GM12878 (cell line): ENCODE data around the gene IL18R1. TPM values are rescaled to one million over a fixed set of nuclear protein-coding genes. Genes with fewer than 3 reads are reported as not detected.

Experiments used
- ATAC-seq: fragments of 200-7000 bp; cut with Tn5 transposase; 3 replicates; pipeline ENCODE4 v1.9.1; 2020; ENCODE audit warnings: mild to moderate bottlenecking, moderate library complexity
- BruUV-seq: library from RNA; stranded (reverse); fragments of 400-500 nt; replicated peaks from 2 replicates; lab custom pipeline; 2021; lab: Mats Ljungman, UMichigan
- CTCF ChIA-PET: fragments of 300-600 bp; sonication (Branson Sonifier 250); formaldehyde crosslinking; extraction: SDS; loops from one replicate; lab custom pipeline; 2021; ENCODE audit warnings: inconsistent platforms; lab: Yijun Ruan, JAX
- POLR2A ChIA-PET: fragments of 350-600 bp; formaldehyde crosslinking; extraction: SDS; loops from one replicate; lab custom pipeline; 2021; ENCODE audit warnings: inconsistent platforms; lab: Charles Lee
- RAD21 ChIA-PET: fragments of 300-600 bp; sonication (Branson Sonifier 250); formaldehyde crosslinking; loops from one replicate; lab custom pipeline; 2023; ENCODE audit warnings: antibody characterized with exemption; ENCODE audit not compliant: unreplicated experiment; lab: Charles Lee
- SMC1A ChIA-PET: fragments of 300-600 bp; sonication (Branson Sonifier 250); formaldehyde crosslinking; loops from one replicate; lab custom pipeline; 2023; ENCODE audit not compliant: unreplicated experiment, uncharacterized antibody; lab: Charles Lee
- DNase-seq: peaks from one replicate; pipeline ENCODE4 v3.0.0-alpha.2; 2011; ENCODE audit warnings: low read depth, low spot score
- FAIRE-seq: peaks from 3 replicates; lab custom pipeline; 2011; peaks lifted over from hg19 to GRCh38; lab: Jason Lieb, UNC
- H2AFZ ChIP-seq: 2 replicates; pipeline ENCODE4 v1.6.0; 2011; ENCODE audit warnings: low read depth, low read length, control low read depth; ENCODE audit not compliant: control insufficient read depth
- H3K27ac ChIP-seq: 2 replicates; pipeline ENCODE4 v1.5.1; 2011; ENCODE audit warnings: control low read depth; ENCODE audit not compliant: control insufficient read depth, insufficient read depth
- H3K27me3 ChIP-seq, 2 experiments: replicated peaks in 1 of 2; 2 replicates each; pipeline versions ENCODE4 v1.6.0 to v1.6.1; 2011; ENCODE audit warnings: low read length in 1 of 2; ENCODE audit not compliant: control insufficient read depth in 2 of 2, insufficient read depth in 2 of 2
- H3K36me3 ChIP-seq, 2 experiments: 2 replicates each; pipeline ENCODE4 v1.5.1; 2011; ENCODE audit warnings: low read length in 1 of 2; ENCODE audit not compliant: control insufficient read depth in 2 of 2, insufficient read depth in 2 of 2
- H3K4me1 ChIP-seq: 2 replicates; pipeline ENCODE4 v1.6.1; 2011; ENCODE audit warnings: mild to moderate bottlenecking, low read length, moderate library complexity, mixed read lengths; ENCODE audit not compliant: control insufficient read depth, insufficient read depth
- H3K4me2 ChIP-seq: 2 replicates; pipeline ENCODE4 v1.6.0; 2011; ENCODE audit warnings: control low read depth; ENCODE audit not compliant: control insufficient read depth, insufficient read depth
- H3K4me3 ChIP-seq: fragments of 200-600 bp; sonication (generic); 2 replicates; pipeline ENCODE4 v1.5.1; 2016
- H3K79me2 ChIP-seq: 2 replicates; pipeline ENCODE4 v1.6.0; 2011; ENCODE audit warnings: low read length; ENCODE audit not compliant: control insufficient read depth, insufficient read depth
- H3K9ac ChIP-seq: 2 replicates; pipeline ENCODE4 v1.8.0; 2011; ENCODE audit warnings: low read length, control low read depth, mixed read lengths; ENCODE audit not compliant: control insufficient read depth, insufficient read depth
- H3K9me3 ChIP-seq: replicated peaks from 3 replicates; pipeline ENCODE4 v1.5.1; 2011; ENCODE audit warnings: mild to moderate bottlenecking, low read length; ENCODE audit not compliant: control insufficient read depth, insufficient read depth
- H4K20me1 ChIP-seq: 2 replicates; pipeline ENCODE4 v1.6.0; 2011; ENCODE audit not compliant: control insufficient read depth, insufficient read depth
- BCL11A ChIP-seq: IDR thresholded peaks from 2 replicates; pipeline ENCODE4 v1.6.1; 2011; ENCODE audit warnings: low read depth, low read length
- CBFB ChIP-seq: IDR thresholded peaks from 2 replicates; pipeline ENCODE4 v1.6.1; 2016; ENCODE audit warnings: antibody characterized with exemption, low read depth
- POU2F2 ChIP-seq: IDR thresholded peaks from 3 replicates; pipeline ENCODE4 v1.6.1; 2011; ENCODE audit warnings: low read depth, mild to moderate bottlenecking, low read length, borderline replicate concordance
- RAD21 ChIP-seq: IDR thresholded peaks from 2 replicates; pipeline ENCODE4 v1.6.1; 2011; ENCODE audit warnings: mild to moderate bottlenecking, low read depth, low read length, moderate library complexity; ENCODE audit not compliant: insufficient read depth
- SMC3 ChIP-seq: IDR thresholded peaks from 2 replicates; pipeline ENCODE4 v1.6.1; 2011; ENCODE audit warnings: low read length, improper control_type of control experiment, borderline replicate concordance
- YY1 ChIP-seq: IDR thresholded peaks from 2 replicates; pipeline ENCODE4 v1.6.1; 2011; ENCODE audit warnings: low read depth, mild to moderate bottlenecking, low read length
- WGBS: methylation state at CpG from one replicate; pipeline ENCODE4 v1.1.6; 2016; ENCODE audit warnings: low lambda C conversion rate; ENCODE audit not compliant: insufficient replicate concordance, insufficient coverage; ENCODE audit errors: missing lambda C conversion rate; 5-methylcytosine and 5-hydroxymethylcytosine counted together
- in situ Hi-C: fragments of 300-500 bp; cut with MboI; formaldehyde crosslinking; loops from 9 replicates; pipeline ENCODE4 v1.14.3; 2018; ENCODE audit warnings: mixed read lengths
- intact Hi-C: fragments of 100-400 bp; cut with micrococcal nuclease; formaldehyde crosslinking; loops from one replicate; pipeline ENCODE4 v1.14.2; 2022; ENCODE audit not compliant: unreplicated experiment
- polyA plus RNA-seq, 11 experiments: library from polyadenylated mRNA; depleted of rRNA in 4 of 11; unstranded in 6 of 11; stranded (reverse) in 5 of 11; fragments of >200 nt; fragmentation: Nextera tagmentation in 4 of 11; fragmentation: Illumina TruSeq in 1 of 11; extraction: Ambion mirVana in 4 of 11; extraction: Trizol in 1 of 11; gene quantifications; 1 replicate in 1 of 11; 2 replicates in 10 of 11; pipeline versions ENCODE4 v1.2.1 to v1.2.3, GENCODE V29; 2011 to 2016; ENCODE audit warnings: inconsistent platforms in 2 of 11, missing spikeins in 2 of 11, low read depth in 1 of 11
- total RNA-seq, 4 experiments: library from RNA; depleted of rRNA in 3 of 4; stranded (reverse); fragments of >200 nt in 3 of 4; fragmentation: Illumina TruSeq in 1 of 4; extraction: Trizol in 1 of 4; gene quantifications; 2 replicates each; pipeline versions ENCODE4 v1.2.1 to v1.2.3, GENCODE V29; 2013 to 2021
- TF ChIP-seq, protein P1 (sequence below), 3 experiments: IDR thresholded peaks in 2 of 3; conservative IDR thresholded peaks in 1 of 3; 2 replicates each; pipeline ENCODE4 v1.5.1; 2011; ENCODE audit warnings: low read depth in 3 of 3, low read length in 3 of 3, mild to moderate bottlenecking in 3 of 3, control low read depth in 2 of 3, moderate library complexity in 2 of 3, inconsistent platforms in 1 of 3, mixed read lengths in 1 of 3; ENCODE audit not compliant: control insufficient read depth in 2 of 3, insufficient read depth in 1 of 3; ENCODE audit errors: extremely low read depth in 1 of 3

IL18R1 gene
- total and polyA plus RNA-seq, 10 of the 15 experiments (the other 5 are each of a cell fraction or from before 2014, with no cell fraction given): 3.5 to 15.5 (median 11.1) TPM

DNA sequence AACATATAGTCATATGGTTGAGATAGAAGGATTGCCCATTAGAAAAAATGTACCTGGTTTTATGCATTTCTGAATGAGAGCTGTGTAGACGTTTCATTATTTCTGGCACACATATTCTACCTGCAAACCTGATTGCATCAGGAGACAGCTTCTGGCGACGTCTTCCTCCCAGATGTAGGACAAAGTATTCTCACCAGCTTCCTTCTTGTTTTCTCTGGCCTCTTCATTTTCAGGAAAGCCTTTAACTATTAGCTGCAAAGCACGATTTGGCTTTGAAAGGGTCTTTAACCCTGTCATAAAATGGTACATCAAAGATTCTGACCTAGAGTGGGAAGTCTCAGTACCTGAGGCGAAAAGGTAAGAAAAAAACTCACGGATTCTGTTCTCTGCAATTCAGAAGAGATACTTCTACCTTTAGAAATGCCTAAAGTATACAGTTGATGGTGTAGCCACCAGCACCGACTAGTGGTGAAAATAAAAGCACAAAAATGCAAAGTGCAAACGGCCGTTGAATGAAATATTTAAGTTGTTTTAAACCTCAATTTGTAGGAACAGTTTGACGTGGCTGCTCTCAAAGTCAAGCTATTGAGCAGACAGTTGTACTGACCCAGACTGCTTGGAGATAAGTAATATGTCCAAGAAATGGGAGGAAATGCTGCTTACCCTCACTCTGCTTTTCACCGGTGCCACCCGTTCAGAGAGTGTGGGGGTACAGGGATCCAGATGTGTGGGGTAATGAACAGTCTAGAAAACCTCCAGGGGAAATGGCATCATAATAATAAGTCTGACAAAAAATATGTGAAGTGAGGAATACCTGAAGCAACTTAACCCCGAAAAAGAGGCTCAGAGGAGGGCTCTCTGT, 87.6 kb downstream of the IL18R1 start:
- FAIRE-seq (peak; percentile 76), ATAC-seq (peak; percentile 93), DNase-seq (no peak)
- TF ChIP-seq, protein P1, sequence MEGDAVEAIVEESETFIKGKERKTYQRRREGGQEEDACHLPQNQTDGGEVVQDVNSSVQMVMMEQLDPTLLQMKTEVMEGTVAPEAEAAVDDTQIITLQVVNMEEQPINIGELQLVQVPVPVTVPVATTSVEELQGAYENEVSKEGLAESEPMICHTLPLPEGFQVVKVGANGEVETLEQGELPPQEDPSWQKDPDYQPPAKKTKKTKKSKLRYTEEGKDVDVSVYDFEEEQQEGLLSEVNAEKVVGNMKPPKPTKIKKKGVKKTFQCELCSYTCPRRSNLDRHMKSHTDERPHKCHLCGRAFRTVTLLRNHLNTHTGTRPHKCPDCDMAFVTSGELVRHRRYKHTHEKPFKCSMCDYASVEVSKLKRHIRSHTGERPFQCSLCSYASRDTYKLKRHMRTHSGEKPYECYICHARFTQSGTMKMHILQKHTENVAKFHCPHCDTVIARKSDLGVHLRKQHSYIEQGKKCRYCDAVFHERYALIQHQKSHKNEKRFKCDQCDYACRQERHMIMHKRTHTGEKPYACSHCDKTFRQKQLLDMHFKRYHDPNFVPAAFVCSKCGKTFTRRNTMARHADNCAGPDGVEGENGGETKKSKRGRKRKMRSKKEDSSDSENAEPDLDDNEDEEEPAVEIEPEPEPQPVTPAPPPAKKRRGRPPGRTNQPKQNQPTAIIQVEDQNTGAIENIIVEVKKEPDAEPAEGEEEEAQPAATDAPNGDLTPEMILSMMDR (IDR thresholded peaks at IDR 0.05 in 2 of 3, conservative IDR thresholded peaks at IDR 0.05 in 1 of 3; ENCODE audit: control insufficient read depth in 2 of 3, extremely low read depth in 1 of 3, insufficient read depth in 1 of 3, low read depth in 3 of 3, low read length in 3 of 3): peak; percentile 70 to 88 (median 86)
- TF ChIP-seq YY1 (0 out of 2 replicates have a peak, but pooled peaks have one; percentile 11), BCL11A (no peak), RAD21 (peak; percentile 96), POU2F2 (0 out of 3 replicates have a peak, but pooled peaks have one; percentile 24), SMC3 (peak; percentile 91), CBFB (no peak)
- ChIA-PET POLR2A (no interaction called here), SMC1A (interaction anchor here (0.6 to 3.0 kb wide), 38 partner anchors 9 to 1110 kb away, joined by 3 to 42 read pairs (median 4); partner anchors contain the start of gene IL18RAP), RAD21 (interaction anchor here (0.9 to 5.5 kb wide), 17 partner anchors 12 to 559 kb away, joined by 3 to 18 read pairs (median 5); partner anchors contain the start of gene IL18R1), CTCF (interaction anchor here (0.6 to 6.5 kb wide), 43 partner anchors 10 to 619 kb away, joined by 3 to 83 read pairs (median 5); partner anchors contain the start of genes IL18R1, IL18RAP, IL1RL1 and SLC9A4)
- Histone ChIP-seq H3K27ac (no peak overlapping the region), H3K4me3 (no peak overlapping the region), H4K20me1 (no peaks in the 10 kb centered on the region), H3K4me1 (0 out of 2 replicates have a peak, but pooled peaks cover 3% of the 10 kb centered on the region), H3K9me3 (no peaks in the 10 kb centered on the region), H3K79me2 (no peaks in the 10 kb centered on the region), H3K36me3 (no peaks in the 10 kb centered on the region), H3K4me2 (peak overlapping the region; percentile 46), H2AFZ (peak overlapping the region; percentile 61), H3K9ac (no peak overlapping the region), H3K27me3 (no peaks in the 10 kb centered on the region)
- in situ Hi-C loops (loop anchor here (5.0 to 10.0 kb wide), 2 partner anchors 191 to 558 kb away; no protein-coding TSS in a partner anchor), intact Hi-C loops (loop anchor here (2.0 kb wide), 1 partner anchor 84 kb away; no protein-coding TSS in a partner anchor)
- no TSS peak for BruUV-seq
- WGBS: 16% methylated on average over 13 of the region's 13 CpGs
